Pancreas (tissue), 10 donors: ENCODE data around the gene FAM216B. TPM values are rescaled to one million over a fixed set of nuclear protein-coding genes. Genes with fewer than 3 reads are reported as not detected.
A peak's percentile ranks its signal among the peaks of the same experiment; 100 is the strongest.

Experiments
- ATAC-seq, 4 donors: fragments of 200-7000 bp; cut with Tn5 transposase; one replicate each; pipeline versions ENCODE4 v1.8.0 to v1.9.1; 2020; ENCODE audit warnings: mild to moderate bottlenecking in 4 of 4, moderate library complexity in 4 of 4
- DNase-seq, 6 donors: peaks; one replicate each; pipeline ENCODE4 v3.0.0-alpha.2; 2020
- FAIRE-seq: peaks from 2 replicates; lab custom pipeline; 2012; peaks lifted over from hg19 to GRCh38; lab: Jason Lieb, UNC
- H3K27ac ChIP-seq, 4 donors: fragments of 200-600 bp; sonication (generic); 1 replicate in 3 of 4; 2 replicates in 1 of 4; pipeline versions ENCODE4 v1.5.0 to v1.8.0; 2020
- H3K27me3 ChIP-seq, 4 donors: fragments of 200-600 bp; one replicate each; pipeline ENCODE4 v1.8.0; 2021
- H3K36me3 ChIP-seq, 3 donors: fragments of 200-600 bp; sonication (generic) in 1 of 3; one replicate each; pipeline versions ENCODE4 v1.5.0 to v1.8.0; 2020 to 2021
- H3K4me1 ChIP-seq, 3 donors: fragments of 200-600 bp; one replicate each; pipeline ENCODE4 v1.8.0; 2021
- H3K4me3 ChIP-seq, 4 donors: fragments of 200-600 bp; sonication (generic) in 2 of 4; one replicate each; pipeline versions ENCODE4 v1.5.0 to v1.8.0; 2020 to 2021
- H3K9me3 ChIP-seq, 4 donors: fragments of 200-600 bp; one replicate each; pipeline ENCODE4 v1.8.0; 2021
- WGBS, 2 donors: extraction: QIAGEN DNeasy Blood & Tissue Kit; methylation state at CpG; one replicate each; pipeline ENCODE4 v1.1.7; 2013; 5-methylcytosine and 5-hydroxymethylcytosine counted together
- intact Hi-C, 3 donors: fragments of 100-400 bp; cut with DNase I; formaldehyde crosslinking; loops; one replicate each; pipeline versions ENCODE4 v1.11.1 to v1.14.2; 2022
- polyA plus RNA-seq, 2 donors: library from polyadenylated mRNA; stranded (reverse); fragments of 200-250 nt; gene quantifications; one replicate each; pipeline ENCODE4 v1.2.3, GENCODE V29; 2013
- total RNA-seq, 6 donors: library from RNA; stranded (reverse); fragmentation: NEBNext Ultra II Directional in 4 of 6; extraction: Animal tissue kit (Norgen Biotek cat#: 25700) in 4 of 6; gene quantifications; one replicate each; pipeline versions ENCODE4 v1.2.1 to v1.2.4, GENCODE V29; 2021 to 2023
- TF ChIP-seq, protein P1 (sequence below), 4 donors: fragments of 200-600 bp; sonication (generic) in 3 of 4; IDR thresholded peaks; one replicate each; pipeline versions ENCODE4 v1.5.0 to v1.8.0; 2021; ENCODE audit warnings: antibody characterized with exemption in 4 of 4
- donor health status: healthy with polysubstance abuse.
- donor health status: DM: no; HTN: no; CAD: no; lungs with moderate emphysema.
- donor health status: DM: no; HTN: no; CAD: no.
- donor health status: control.
- donor health status: control.
- donor health status: Bipolar disorder and iron deficiency.
- donor health status: DM: yes; HTN: yes; CAD: no.
- donor health status: DM: no; HTN: no; CAD: no.
- donor health status: DM: no; HTN: no; CAD: no.
- donor health status: DM: yes; HTN: yes; CAD: no.

Gene FAM216B
- total and polyA plus RNA-seq, 8 donors, result 0.06 TPM; not detected in 7

- FAIRE-seq, result no peak
- ATAC-seq, result no peak
- H3K27ac ChIP-seq, result no peak overlapping the region
- H3K36me3 ChIP-seq, result no peaks in the 10 kb centered on the region
- TF ChIP-seq, protein P1, sequence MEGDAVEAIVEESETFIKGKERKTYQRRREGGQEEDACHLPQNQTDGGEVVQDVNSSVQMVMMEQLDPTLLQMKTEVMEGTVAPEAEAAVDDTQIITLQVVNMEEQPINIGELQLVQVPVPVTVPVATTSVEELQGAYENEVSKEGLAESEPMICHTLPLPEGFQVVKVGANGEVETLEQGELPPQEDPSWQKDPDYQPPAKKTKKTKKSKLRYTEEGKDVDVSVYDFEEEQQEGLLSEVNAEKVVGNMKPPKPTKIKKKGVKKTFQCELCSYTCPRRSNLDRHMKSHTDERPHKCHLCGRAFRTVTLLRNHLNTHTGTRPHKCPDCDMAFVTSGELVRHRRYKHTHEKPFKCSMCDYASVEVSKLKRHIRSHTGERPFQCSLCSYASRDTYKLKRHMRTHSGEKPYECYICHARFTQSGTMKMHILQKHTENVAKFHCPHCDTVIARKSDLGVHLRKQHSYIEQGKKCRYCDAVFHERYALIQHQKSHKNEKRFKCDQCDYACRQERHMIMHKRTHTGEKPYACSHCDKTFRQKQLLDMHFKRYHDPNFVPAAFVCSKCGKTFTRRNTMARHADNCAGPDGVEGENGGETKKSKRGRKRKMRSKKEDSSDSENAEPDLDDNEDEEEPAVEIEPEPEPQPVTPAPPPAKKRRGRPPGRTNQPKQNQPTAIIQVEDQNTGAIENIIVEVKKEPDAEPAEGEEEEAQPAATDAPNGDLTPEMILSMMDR (IDR thresholded peaks at IDR 0.05), result no peak
- 57 to 70% methylated on average over 4 of the region's 4 CpGs for WGBS, 2 donors
- H3K9me3 ChIP-seq, result no peaks in the 10 kb centered on the region
- intact Hi-C loops, result no loop called here
- DNase-seq, result no peak
- H3K27me3 ChIP-seq, result no peaks in the 10 kb centered on the region
- H3K4me3 ChIP-seq, result no peak overlapping the region
- H3K4me1 ChIP-seq, result no peaks in the 10 kb centered on the region
Measured at GRCh38 chr13:42820451-42820850, 39.1 kb downstream of the FAM216B start.

DNA sequence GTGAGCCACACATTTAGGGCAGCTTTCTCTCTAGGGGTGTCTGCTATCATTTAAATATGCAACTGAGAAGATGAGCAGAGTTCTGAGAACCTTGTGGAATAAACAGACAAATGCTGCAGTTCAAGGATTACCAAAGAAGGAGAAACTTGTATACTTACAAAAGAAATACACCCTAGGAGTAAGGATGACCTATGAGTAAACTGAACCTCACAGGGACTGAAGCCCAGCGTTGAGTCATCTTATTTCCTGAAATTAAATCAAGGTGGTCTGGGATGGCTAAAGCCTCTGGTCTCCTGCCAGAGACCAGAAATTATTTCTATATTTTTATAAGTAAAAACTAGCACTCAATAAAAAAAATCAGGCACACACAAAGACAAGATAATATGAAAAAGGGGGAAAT lies 40.1 kb downstream of the FAM216B start:
- intact Hi-C loops, result no loop called here
- TF ChIP-seq, protein P1 (IDR thresholded peaks at IDR 0.05), result no peak
- WGBS, 2 donors, result 69 to 81% methylated on average over 1 of the region's 1 CpG
- Histone ChIP-seq H3K36me3 (no peaks in the 10 kb centered on the region), H3K9me3 (no peaks in the 10 kb centered on the region), H3K27ac (no peak overlapping the region), H3K4me3 (no peak overlapping the region), H3K4me1 (no peaks in the 10 kb centered on the region), H3K27me3 (no peaks in the 10 kb centered on the region)
- no peak for FAIRE-seq
- no peak for DNase-seq
- ATAC-seq, result peak in 1 of 4 donors; percentile 31

DNA sequence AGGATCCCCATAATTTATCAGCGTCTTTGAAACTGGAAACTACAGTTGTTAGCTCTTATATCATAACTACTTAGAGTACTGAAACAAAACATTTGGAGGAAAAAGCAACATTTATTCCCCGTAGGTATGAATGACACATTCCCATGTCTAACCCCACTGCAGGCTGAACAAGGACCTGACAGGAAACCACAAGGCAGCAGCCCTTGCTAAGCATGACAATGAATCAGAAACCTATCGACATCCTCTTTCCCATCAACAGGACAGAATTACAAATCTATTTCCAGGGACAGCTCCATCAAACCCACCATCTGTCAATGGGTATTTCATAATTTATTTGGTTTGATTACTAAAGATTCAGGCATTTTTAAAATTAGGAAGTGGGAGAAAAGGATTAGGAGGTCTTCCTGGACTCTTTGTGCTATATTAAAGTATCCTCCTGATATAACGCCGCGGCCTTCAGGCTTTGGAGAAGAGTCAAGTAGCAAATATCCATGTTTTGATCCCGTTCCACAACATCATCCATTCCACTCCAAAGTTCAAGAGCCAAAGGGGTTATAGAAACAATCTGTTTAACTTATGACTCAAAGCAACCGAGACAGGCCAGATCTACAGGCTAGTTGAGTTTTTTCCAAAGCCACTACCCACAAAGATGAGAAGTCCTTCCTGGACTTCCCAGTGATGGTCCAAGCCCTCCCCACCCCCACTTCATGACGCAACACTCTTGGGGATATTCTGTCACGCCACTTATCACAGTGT lies 51.1 kb downstream of the FAM216B start:
- no peak overlapping the region for H3K4me3 ChIP-seq
- ATAC-seq, result peak in 3 of 4 donors; percentile 44 to 64 (median 45)
- FAIRE-seq, result no peak
- H3K27me3 ChIP-seq, result no peaks in the 10 kb centered on the region
- TF ChIP-seq, protein P1 (IDR thresholded peaks at IDR 0.05), result no peak
- no peaks in the 10 kb centered on the region for H3K4me1 ChIP-seq
- no peak overlapping the region for H3K27ac ChIP-seq
- peak in 2 of 6 donors; percentile 12 to 33 for DNase-seq
- H3K9me3 ChIP-seq, result no peaks in the 10 kb centered on the region
- H3K36me3 ChIP-seq, result no peaks in the 10 kb centered on the region
- intact Hi-C loops, result no loop called here
- WGBS, 2 donors, result 73 to 81% methylated on average over 10 of the region's 10 CpGs

- WGBS, 2 donors, result 66 to 76% methylated on average over 3 of the region's 3 CpGs
- DNase-seq, result no peak
- TF ChIP-seq, protein P1 (IDR thresholded peaks at IDR 0.05), result no peak
- Histone ChIP-seq H3K9me3 (no peaks in the 10 kb centered on the region), H3K27ac (no peak overlapping the region), H3K27me3 (no peaks in the 10 kb centered on the region), H3K36me3 (no peaks in the 10 kb centered on the region), H3K4me3 (no peak overlapping the region), H3K4me1 (no peaks in the 10 kb centered on the region)
- intact Hi-C loops, result no loop called here
- ATAC-seq, result no peak
- FAIRE-seq, result no peak
Measured at GRCh38 chr13:42834946-42835345, 53.6 kb downstream of the FAM216B start.
